CD8-positive, alpha-beta memory T cell (primary cell): ENCODE measurements around the gene C2orf42. TPM values are rescaled to one million over a fixed set of nuclear protein-coding genes. Genes with fewer than 3 reads are reported as not detected.

ENCODE experiments used
- CTCF ChIA-PET: fragments of 350-600 bp; sonication (Branson Sonifier 250); formaldehyde crosslinking; loops from one replicate; lab custom pipeline; 2021; ENCODE audit warnings: antibody characterized with exemption; lab: Charles Lee
- POLR2A ChIA-PET: fragments of 350-600 bp; sonication (Branson Sonifier 250); formaldehyde crosslinking; loops from one replicate; lab custom pipeline; 2021; ENCODE audit warnings: antibody characterized with exemption; lab: Charles Lee
- DNase-seq, 5 donors: peaks; one replicate each; pipeline versions ENCODE4 v3.0.0 to v3.0.0-alpha.2; 2020 to 2022; ENCODE audit warnings: mixed read lengths in 1 of 5
- H3K27ac ChIP-seq: one replicate; pipeline ENCODE4 v1.7.0; 2013; ENCODE audit warnings: low read depth, mild to moderate bottlenecking, low read length, moderate library complexity
- H3K27me3 ChIP-seq: 2 replicates; pipeline ENCODE4 v1.7.0; 2013; ENCODE audit warnings: low read length, mild to moderate bottlenecking; ENCODE audit not compliant: insufficient read depth, poor library complexity, severe bottlenecking
- H3K36me3 ChIP-seq: 2 replicates; pipeline ENCODE4 v1.7.0; 2013; ENCODE audit warnings: mild to moderate bottlenecking, low read length, moderate library complexity; ENCODE audit not compliant: insufficient read depth
- H3K4me1 ChIP-seq: 2 replicates; pipeline ENCODE4 v1.7.0; 2013; ENCODE audit warnings: mild to moderate bottlenecking, low read length, moderate library complexity; ENCODE audit not compliant: insufficient read depth
- H3K4me3 ChIP-seq: 2 replicates; pipeline ENCODE4 v1.7.0; 2013; ENCODE audit warnings: mild to moderate bottlenecking, low read length
- H3K9me3 ChIP-seq: 2 replicates; pipeline ENCODE4 v1.7.0; 2013; ENCODE audit warnings: mild to moderate bottlenecking, low read length
- H3K27ac Mint-ChIP-seq, 8 donors: one replicate each; pipeline ENCODE4 v1.8.0; 2020 to 2021; ENCODE audit warnings: mixed read lengths in 8 of 8, mild to moderate bottlenecking in 6 of 8, inconsistent platforms in 3 of 8, moderate library complexity in 3 of 8
- H3K27me3 Mint-ChIP-seq, 2 donors: one replicate each; pipeline ENCODE4 v1.8.0; 2020 to 2021; ENCODE audit warnings: mixed read lengths in 2 of 2, mild to moderate bottlenecking in 1 of 2, moderate library complexity in 1 of 2
- H3K36me3 Mint-ChIP-seq, 3 donors: one replicate each; pipeline ENCODE4 v1.8.0; 2020 to 2021; ENCODE audit warnings: mixed read lengths in 3 of 3, inconsistent platforms in 1 of 3, mild to moderate bottlenecking in 1 of 3
- H3K4me1 Mint-ChIP-seq, 3 donors: one replicate each; pipeline ENCODE4 v1.8.0; 2020 to 2021; ENCODE audit warnings: mixed read lengths in 3 of 3, inconsistent platforms in 1 of 3, mild to moderate bottlenecking in 1 of 3
- H3K4me3 Mint-ChIP-seq, 7 donors: one replicate each; pipeline ENCODE4 v1.8.0; 2020 to 2021; ENCODE audit warnings: mixed read lengths in 7 of 7, mild to moderate bottlenecking in 6 of 7, moderate library complexity in 4 of 7, inconsistent platforms in 2 of 7
- H3K9me3 Mint-ChIP-seq, 5 donors: one replicate each; pipeline ENCODE4 v1.8.0; 2020 to 2022; ENCODE audit warnings: mixed read lengths in 5 of 5, mild to moderate bottlenecking in 3 of 5, moderate library complexity in 2 of 5, inconsistent platforms in 1 of 5
- polyA plus RNA-seq: library from polyadenylated mRNA; unstranded; fragments of 300-500 nt; fragmentation: Illumina TruSeq; gene quantifications from one replicate; pipeline ENCODE4 v1.2.3, GENCODE V29; 2021
- total RNA-seq, 2 experiments: library from RNA; stranded (reverse); gene quantifications; one replicate each; pipeline ENCODE4 v1.2.3, GENCODE V29; 2021

The C2orf42 gene
- total and polyA plus RNA-seq, 3 experiments from 2014 or later = 29.1 to 34.6 (median 31.4) TPM

- Mint-ChIP-seq H3K9me3 (peaks cover 0 to 2% (median 0%) of the 10 kb centered on the region in 5 donors), H3K4me1 (peaks cover 61 to 87% (median 86%) of the 10 kb centered on the region in 3 donors), H3K27me3 (peaks cover 0 to 6% of the 10 kb centered on the region in 2 donors), H3K36me3 (peaks cover 0 to 11% (median 0%) of the 10 kb centered on the region in 3 donors), H3K27ac (peak overlapping the region; percentile 98 to 100 (median 100)), H3K4me3 (peak overlapping the region; percentile 86 to 98 (median 95))
- POLR2A ChIA-PET = interaction anchor here (0.5 to 6.9 kb wide), 10 partner anchors 10 to 211 kb away, joined by 4 to 153 read pairs (median 24); partner anchors contain the start of genes MXD1 and PCBP1
- H3K9me3 ChIP-seq = no peaks in the 10 kb centered on the region
- peaks cover 67% of the 10 kb centered on the region for H3K4me1 ChIP-seq
- no peaks in the 10 kb centered on the region for H3K36me3 ChIP-seq
- CTCF ChIA-PET = interaction anchor here (1.0 to 5.9 kb wide), 12 partner anchors 9 to 309 kb away, joined by 3 to 73 read pairs (median 12); partner anchors contain the start of gene PCBP1
- H3K27ac ChIP-seq = peak overlapping the region; percentile 90
- no peak for DNase-seq
- H3K4me3 ChIP-seq = peak overlapping the region; percentile 84
- no peaks in the 10 kb centered on the region for H3K27me3 ChIP-seq
These were observed 65.3 kb downstream of the C2orf42 start for GRCh38 chr2:70125498-70125898.

GRCh38 chr2:70124983-70125480 is 65.8 kb downstream of the C2orf42 start:
- ChIA-PET POLR2A (interaction anchor here (0.6 to 6.9 kb wide), 14 partner anchors 9 to 479 kb away, joined by 3 to 153 read pairs (median 22); partner anchors contain the start of genes C2orf42, MXD1 and PCBP1), CTCF (interaction anchor here (1.0 to 5.9 kb wide), 17 partner anchors 9 to 308 kb away, joined by 3 to 73 read pairs (median 8); partner anchors contain the start of genes MXD1 and PCBP1)
- Histone ChIP-seq H3K9me3 (no peaks in the 10 kb centered on the region), H3K4me1 (peaks cover 63% of the 10 kb centered on the region), H3K4me3 (peak overlapping the region; percentile 84), H3K36me3 (no peaks in the 10 kb centered on the region), H3K27ac (peak overlapping the region; percentile 90), H3K27me3 (no peaks in the 10 kb centered on the region)
- H3K9me3 Mint-ChIP-seq = peaks cover 0 to 2% (median 0%) of the 10 kb centered on the region in 5 donors
- H3K4me3 Mint-ChIP-seq = peak overlapping the region; percentile 86 to 98 (median 95)
- H3K36me3 Mint-ChIP-seq = peaks cover 0 to 11% (median 0%) of the 10 kb centered on the region in 3 donors
- H3K27me3 Mint-ChIP-seq = peaks cover 0 to 6% of the 10 kb centered on the region in 2 donors
- peaks cover 61 to 82% (median 81%) of the 10 kb centered on the region in 3 donors for H3K4me1 Mint-ChIP-seq
- peak overlapping the region; percentile 98 to 100 (median 100) for H3K27ac Mint-ChIP-seq
- DNase-seq = peak in 4 of 5 donors; percentile 45 to 79 (median 62)

GRCh38 chr2:70123829-70124116 is 67.0 kb downstream of the C2orf42 start:
- H3K27ac ChIP-seq = peak overlapping the region; percentile 90
- no peaks in the 10 kb centered on the region for H3K27me3 ChIP-seq
- H3K4me3 ChIP-seq = peak overlapping the region; percentile 84
- Mint-ChIP-seq H3K36me3 (peaks cover 0 to 11% (median 0%) of the 10 kb centered on the region in 3 donors), H3K4me3 (peak overlapping the region; percentile 86 to 98 (median 95)), H3K27ac (peak overlapping the region; percentile 98 to 100 (median 100)), H3K27me3 (peaks cover 0 to 6% of the 10 kb centered on the region in 2 donors), H3K9me3 (peaks cover 0 to 2% (median 0%) of the 10 kb centered on the region in 5 donors), H3K4me1 (peaks cover 62 to 83% (median 83%) of the 10 kb centered on the region in 3 donors)
- POLR2A ChIA-PET = interaction anchor here (0.6 to 6.9 kb wide), 14 partner anchors 8 to 478 kb away, joined by 3 to 153 read pairs (median 22); partner anchors contain the start of genes C2orf42, MXD1 and PCBP1
- peaks cover 62% of the 10 kb centered on the region for H3K4me1 ChIP-seq
- no peaks in the 10 kb centered on the region for H3K9me3 ChIP-seq
- CTCF ChIA-PET = interaction anchor here (0.7 to 5.9 kb wide), 14 partner anchors 8 to 211 kb away, joined by 3 to 73 read pairs (median 9); partner anchors contain the start of genes MXD1 and PCBP1
- H3K36me3 ChIP-seq = no peaks in the 10 kb centered on the region
- no peak for DNase-seq

GRCh38 chr2:70123051-70123828 is 67.6 kb downstream of the C2orf42 start:
- Mint-ChIP-seq H3K27ac (peak overlapping the region; percentile 98 to 100 (median 100)), H3K4me1 (peaks cover 63 to 82% (median 82%) of the 10 kb centered on the region in 3 donors), H3K36me3 (peaks cover 0 to 11% (median 0%) of the 10 kb centered on the region in 3 donors), H3K27me3 (peaks cover 0 to 6% of the 10 kb centered on the region in 2 donors), H3K4me3 (peak overlapping the region; percentile 86 to 98 (median 95)), H3K9me3 (peaks cover 0 to 2% (median 0%) of the 10 kb centered on the region in 5 donors)
- Histone ChIP-seq H3K36me3 (no peaks in the 10 kb centered on the region), H3K4me3 (peak overlapping the region; percentile 84), H3K27me3 (no peaks in the 10 kb centered on the region), H3K4me1 (peaks cover 63% of the 10 kb centered on the region), H3K27ac (peak overlapping the region; percentile 90), H3K9me3 (no peaks in the 10 kb centered on the region)
- CTCF ChIA-PET = interaction anchor here (0.7 to 5.9 kb wide), 16 partner anchors 11 to 211 kb away, joined by 3 to 73 read pairs (median 10); partner anchors contain the start of genes MXD1 and PCBP1
- POLR2A ChIA-PET = interaction anchor here (0.5 to 6.9 kb wide), 15 partner anchors 7 to 209 kb away, joined by 3 to 153 read pairs (median 20); partner anchors contain the start of genes MXD1 and PCBP1
- peak in 1 of 5 donors; percentile 11 for DNase-seq

GRCh38 chr2:70122470-70122869 is 68.3 kb downstream of the C2orf42 start:
- CTCF ChIA-PET = interaction anchor here (1.0 to 5.9 kb wide), 9 partner anchors 12 to 210 kb away, joined by 3 to 73 read pairs (median 7); partner anchors contain the start of gene PCBP1
- H3K27ac Mint-ChIP-seq = peak overlapping the region; percentile 81 to 100 (median 98)
- Histone ChIP-seq H3K27ac (no peak overlapping the region), H3K36me3 (no peaks in the 10 kb centered on the region), H3K4me3 (no peak overlapping the region), H3K9me3 (no peaks in the 10 kb centered on the region), H3K27me3 (no peaks in the 10 kb centered on the region), H3K4me1 (peaks cover 56% of the 10 kb centered on the region)
- no peak for DNase-seq
- H3K4me3 Mint-ChIP-seq = peak overlapping the region in 2 of 7 donors; percentile 87 to 96
- POLR2A ChIA-PET = interaction anchor here (0.5 to 6.9 kb wide), 10 partner anchors 9 to 41 kb away, joined by 3 to 153 read pairs (median 7); no protein-coding TSS in a partner anchor
- peaks cover 0 to 11% (median 0%) of the 10 kb centered on the region in 3 donors for H3K36me3 Mint-ChIP-seq
- peaks cover 0 to 6% of the 10 kb centered on the region in 2 donors for H3K27me3 Mint-ChIP-seq
- peaks cover 58 to 79% (median 74%) of the 10 kb centered on the region in 3 donors for H3K4me1 Mint-ChIP-seq
- H3K9me3 Mint-ChIP-seq = peaks cover 0 to 2% (median 0%) of the 10 kb centered on the region in 5 donors

- Histone ChIP-seq H3K9me3 (no peaks in the 10 kb centered on the region), H3K27me3 (no peaks in the 10 kb centered on the region), H3K4me3 (no peak overlapping the region), H3K36me3 (no peaks in the 10 kb centered on the region), H3K4me1 (peaks cover 49% of the 10 kb centered on the region), H3K27ac (peak overlapping the region; percentile 54)
- POLR2A ChIA-PET = interaction anchor here (0.5 to 6.9 kb wide), 10 partner anchors 10 to 207 kb away, joined by 3 to 153 read pairs (median 8); partner anchors contain the start of gene MXD1
- CTCF ChIA-PET = interaction anchor here (1.1 to 5.9 kb wide), 8 partner anchors 12 to 209 kb away, joined by 3 to 73 read pairs (median 8); partner anchors contain the start of gene PCBP1
- Mint-ChIP-seq H3K4me1 (peaks cover 54 to 79% (median 69%) of the 10 kb centered on the region in 3 donors), H3K9me3 (peaks cover 0 to 2% (median 0%) of the 10 kb centered on the region in 5 donors), H3K27ac (peak overlapping the region; percentile 55 to 99 (median 78)), H3K4me3 (peak overlapping the region in 1 of 7 donors; percentile 73), H3K36me3 (peaks cover 0 to 11% (median 0%) of the 10 kb centered on the region in 3 donors), H3K27me3 (peaks cover 0 to 6% of the 10 kb centered on the region in 2 donors)
- no peak for DNase-seq
These were observed 69.0 kb downstream of the C2orf42 start for GRCh38 chr2:70121627-70122372.
